ENCODE measurements around the gene AP4E1. TPM values are rescaled to one million over a fixed set of nuclear protein-coding genes. Genes with fewer than 3 reads are reported as not detected.

Gene AP4E1
- total and polyA plus RNA-seq, 2 of the 8 experiments (the other 6 are each of a cell fraction or from before 2014, with no cell fraction given) = 1.4 to 10.9 TPM

- no peaks in the 10 kb centered on the region for H3K4me1 ChIP-seq (replicated peaks in 1 of 4; ENCODE audit: control insufficient read depth in 3 of 4, insufficient read depth in 4 of 4, low read length in 3 of 4)
- H3K79me2 ChIP-seq (ENCODE audit: control insufficient read depth in 1 of 2, insufficient read depth in 2 of 2, low read length in 2 of 2) = no peaks in the 10 kb centered on the region
- H2BK20ac ChIP-seq (ENCODE audit: low read length) = no peak overlapping the region
- no peak overlapping the region for H3K56ac ChIP-seq (replicated peaks; ENCODE audit: insufficient read length, low read depth, low read length)
- H2BK12ac ChIP-seq (ENCODE audit: low read depth, low read length) = no peak overlapping the region
- no peak overlapping the region for H2BK120ac ChIP-seq (replicated peaks; ENCODE audit: low read depth, low read length)
- H3K4ac ChIP-seq (replicated peaks; ENCODE audit: insufficient read length, low read depth, low read length) = no peak overlapping the region
- no peak overlapping the region for H4K8ac ChIP-seq (ENCODE audit: extremely low read depth, insufficient read depth, low read length)
- H3K9me3 ChIP-seq (ENCODE audit: insufficient read depth in 2 of 2, low read depth in 1 of 2, low read length in 1 of 2) = no peaks in the 10 kb centered on the region
- no peak overlapping the region for H4K5ac ChIP-seq (ENCODE audit: insufficient read length, low read depth, low read length)
- no peaks in the 10 kb centered on the region for H3K79me1 ChIP-seq (ENCODE audit: low read depth, low read length)
- H3K4me3 ChIP-seq (ENCODE audit: extremely low read depth in 1 of 4, insufficient read depth in 2 of 4, low read depth in 3 of 4, low read length in 4 of 4) = no peak overlapping the region
- H4K20me1 ChIP-seq (replicated peaks in 1 of 2; ENCODE audit: control insufficient read depth in 1 of 2, insufficient read depth in 2 of 2, low read length in 2 of 2) = no peaks in the 10 kb centered on the region
- H3K27ac ChIP-seq (ENCODE audit: low read depth, low read length) = no peak overlapping the region
- H3K36me3 ChIP-seq (ENCODE audit: control insufficient read depth in 2 of 4, insufficient read depth in 4 of 4, low read length in 3 of 4) = no peaks in the 10 kb centered on the region
- no peak overlapping the region for H2AFZ ChIP-seq (ENCODE audit: low read length)
- H2AK5ac ChIP-seq (ENCODE audit: low read depth, low read length) = no peak overlapping the region
- no peak overlapping the region for H4K91ac ChIP-seq (replicated peaks; ENCODE audit: insufficient read length, low read length)
- no peak overlapping the region for H2BK15ac ChIP-seq (ENCODE audit: low read length)
- no peak overlapping the region for H3K18ac ChIP-seq (ENCODE audit: extremely low read depth, low read length)
- no peak overlapping the region for H3K4me2 ChIP-seq (ENCODE audit: insufficient read depth in 1 of 2, low read depth in 2 of 2, low read length in 2 of 2)
- ChIA-PET CTCF (ENCODE audit: partially characterized antibody) (interaction anchor here (0.5 to 2.5 kb wide), 9 partner anchors 8 to 280 kb away, joined by 3 to 9 read pairs (median 3); no protein-coding TSS in a partner anchor), POLR2A (ENCODE audit: partially characterized antibody) (no interaction called here)
- no peak overlapping the region for H3K23ac ChIP-seq (ENCODE audit: insufficient read length)
- H3K14ac ChIP-seq (ENCODE audit: insufficient read length) = no peak overlapping the region
- WGBS, 2 experiments (ENCODE audit: extremely low coverage in 1 of 2, insufficient coverage in 1 of 2, insufficient read length in 1 of 2, insufficient replicate concordance in 2 of 2, low coverage in 1 of 2, low lambda C conversion rate in 2 of 2, missing lambda C conversion rate in 1 of 2) = 88% methylated on average over 5 of the region's 5 CpGs; no CpG with 5 or more reads in 1 of the 2 experiments
- H3K9ac ChIP-seq (replicated peaks in 1 of 4; ENCODE audit: extremely low read depth in 1 of 4, low read depth in 3 of 4, low read length in 3 of 4) = no peak overlapping the region
- no peak overlapping the region for H2BK5ac ChIP-seq (ENCODE audit: low read depth, low read length)
- H3K27me3 ChIP-seq (replicated peaks in 1 of 4; ENCODE audit: control insufficient read depth in 3 of 4, extremely low read depth in 1 of 4, insufficient read depth in 3 of 4, low read length in 3 of 4) = no peaks in the 10 kb centered on the region
- H3K23me2 ChIP-seq (ENCODE audit: low read depth, low read length) = no peaks in the 10 kb centered on the region
- DNase-seq (ENCODE audit: low read depth in 1 of 2, low spot score in 2 of 2) (no peak), FAIRE-seq (no peak)
- no peak for TF ChIP-seq ATF2 (IDR thresholded peaks at IDR 0.05; ENCODE audit: low read length)
- TF ChIP-seq RXRA (IDR thresholded peaks at IDR 0.05; ENCODE audit: insufficient read depth, low read depth, low read length) = no peak
- no peak for TF ChIP-seq SP4 (IDR thresholded peaks at IDR 0.05; ENCODE audit: low read length)
- no peak for TF ChIP-seq ZNF274 (IDR thresholded peaks at IDR 0.05; ENCODE audit: borderline replicate concordance, extremely low read depth, low read length)
- no peak for TF ChIP-seq EZH2 (IDR thresholded peaks at IDR 0.05; ENCODE audit: low read depth, low read length, severe bottlenecking)
- TF ChIP-seq HDAC6 (IDR thresholded peaks at IDR 0.05; ENCODE audit: low read depth, low read length) = no peak
- no peak for TF ChIP-seq HDAC2 (IDR thresholded peaks at IDR 0.05; ENCODE audit: borderline replicate concordance in 1 of 2, low read depth in 2 of 2, low read length in 2 of 2)
- no peak for TF ChIP-seq YY1 (IDR thresholded peaks at IDR 0.05; ENCODE audit: low read depth, low read length)
- TF ChIP-seq FOSL1 (IDR thresholded peaks at IDR 0.05; ENCODE audit: insufficient read depth, low read depth, low read length) = no peak
- TF ChIP-seq GABPA (IDR thresholded peaks at IDR 0.05; ENCODE audit: borderline replicate concordance, insufficient read depth, low read length) = no peak
- TF ChIP-seq TAF1 (IDR thresholded peaks at IDR 0.05; ENCODE audit: low read depth, low read length) = no peak
- TF ChIP-seq E2F6 (IDR thresholded peaks at IDR 0.05) = no peak
Observed at GRCh38 chr15:50884540-50884939, 23.9 kb upstream of the AP4E1 start.
